ENCODE measurements around the gene GPR137.

DNA sequence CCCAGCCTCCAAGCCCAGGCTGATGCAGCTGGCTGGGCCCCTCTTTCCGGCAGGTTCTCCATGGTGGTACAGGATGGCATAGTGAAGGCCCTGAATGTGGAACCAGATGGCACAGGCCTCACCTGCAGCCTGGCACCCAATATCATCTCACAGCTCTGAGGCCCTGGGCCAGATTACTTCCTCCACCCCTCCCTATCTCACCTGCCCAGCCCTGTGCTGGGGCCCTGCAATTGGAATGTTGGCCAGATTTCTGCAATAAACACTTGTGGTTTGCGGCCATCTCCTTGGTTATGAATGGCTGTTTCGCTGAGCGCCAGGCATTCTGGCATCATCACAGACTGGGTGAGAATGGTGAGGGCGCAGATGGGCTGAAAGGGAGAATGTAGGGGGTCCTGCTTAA is 35.9 kb downstream of the GPR137 start:
- no peak for TF ChIP-seq NFE2L1 (CRISPR knock-in tag; IDR thresholded peaks at IDR 0.05)
- no peak for TF ChIP-seq CTCF (IDR thresholded peaks at IDR 0.05)
- TF ChIP-seq, protein P1, sequence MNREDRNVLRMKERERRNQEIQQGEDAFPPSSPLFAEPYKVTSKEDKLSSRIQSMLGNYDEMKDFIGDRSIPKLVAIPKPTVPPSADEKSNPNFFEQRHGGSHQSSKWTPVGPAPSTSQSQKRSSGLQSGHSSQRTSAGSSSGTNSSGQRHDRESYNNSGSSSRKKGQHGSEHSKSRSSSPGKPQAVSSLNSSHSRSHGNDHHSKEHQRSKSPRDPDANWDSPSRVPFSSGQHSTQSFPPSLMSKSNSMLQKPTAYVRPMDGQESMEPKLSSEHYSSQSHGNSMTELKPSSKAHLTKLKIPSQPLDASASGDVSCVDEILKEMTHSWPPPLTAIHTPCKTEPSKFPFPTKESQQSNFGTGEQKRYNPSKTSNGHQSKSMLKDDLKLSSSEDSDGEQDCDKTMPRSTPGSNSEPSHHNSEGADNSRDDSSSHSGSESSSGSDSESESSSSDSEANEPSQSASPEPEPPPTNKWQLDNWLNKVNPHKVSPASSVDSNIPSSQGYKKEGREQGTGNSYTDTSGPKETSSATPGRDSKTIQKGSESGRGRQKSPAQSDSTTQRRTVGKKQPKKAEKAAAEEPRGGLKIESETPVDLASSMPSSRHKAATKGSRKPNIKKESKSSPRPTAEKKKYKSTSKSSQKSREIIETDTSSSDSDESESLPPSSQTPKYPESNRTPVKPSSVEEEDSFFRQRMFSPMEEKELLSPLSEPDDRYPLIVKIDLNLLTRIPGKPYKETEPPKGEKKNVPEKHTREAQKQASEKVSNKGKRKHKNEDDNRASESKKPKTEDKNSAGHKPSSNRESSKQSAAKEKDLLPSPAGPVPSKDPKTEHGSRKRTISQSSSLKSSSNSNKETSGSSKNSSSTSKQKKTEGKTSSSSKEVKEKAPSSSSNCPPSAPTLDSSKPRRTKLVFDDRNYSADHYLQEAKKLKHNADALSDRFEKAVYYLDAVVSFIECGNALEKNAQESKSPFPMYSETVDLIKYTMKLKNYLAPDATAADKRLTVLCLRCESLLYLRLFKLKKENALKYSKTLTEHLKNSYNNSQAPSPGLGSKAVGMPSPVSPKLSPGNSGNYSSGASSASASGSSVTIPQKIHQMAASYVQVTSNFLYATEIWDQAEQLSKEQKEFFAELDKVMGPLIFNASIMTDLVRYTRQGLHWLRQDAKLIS (CRISPR knock-in tag; IDR thresholded peaks at IDR 0.05; ENCODE audit: borderline replicate concordance), result no peak
- TF ChIP-seq ETV6 (CRISPR knock-in tag; IDR thresholded peaks at IDR 0.05), result no peak
- no peak for TF ChIP-seq E2F5 (CRISPR knock-in tag; IDR thresholded peaks at IDR 0.05)
- no peak for TF ChIP-seq ATF3 (CRISPR knock-in tag; conservative IDR thresholded peaks at IDR 0.05)
- TF ChIP-seq, protein P2, sequence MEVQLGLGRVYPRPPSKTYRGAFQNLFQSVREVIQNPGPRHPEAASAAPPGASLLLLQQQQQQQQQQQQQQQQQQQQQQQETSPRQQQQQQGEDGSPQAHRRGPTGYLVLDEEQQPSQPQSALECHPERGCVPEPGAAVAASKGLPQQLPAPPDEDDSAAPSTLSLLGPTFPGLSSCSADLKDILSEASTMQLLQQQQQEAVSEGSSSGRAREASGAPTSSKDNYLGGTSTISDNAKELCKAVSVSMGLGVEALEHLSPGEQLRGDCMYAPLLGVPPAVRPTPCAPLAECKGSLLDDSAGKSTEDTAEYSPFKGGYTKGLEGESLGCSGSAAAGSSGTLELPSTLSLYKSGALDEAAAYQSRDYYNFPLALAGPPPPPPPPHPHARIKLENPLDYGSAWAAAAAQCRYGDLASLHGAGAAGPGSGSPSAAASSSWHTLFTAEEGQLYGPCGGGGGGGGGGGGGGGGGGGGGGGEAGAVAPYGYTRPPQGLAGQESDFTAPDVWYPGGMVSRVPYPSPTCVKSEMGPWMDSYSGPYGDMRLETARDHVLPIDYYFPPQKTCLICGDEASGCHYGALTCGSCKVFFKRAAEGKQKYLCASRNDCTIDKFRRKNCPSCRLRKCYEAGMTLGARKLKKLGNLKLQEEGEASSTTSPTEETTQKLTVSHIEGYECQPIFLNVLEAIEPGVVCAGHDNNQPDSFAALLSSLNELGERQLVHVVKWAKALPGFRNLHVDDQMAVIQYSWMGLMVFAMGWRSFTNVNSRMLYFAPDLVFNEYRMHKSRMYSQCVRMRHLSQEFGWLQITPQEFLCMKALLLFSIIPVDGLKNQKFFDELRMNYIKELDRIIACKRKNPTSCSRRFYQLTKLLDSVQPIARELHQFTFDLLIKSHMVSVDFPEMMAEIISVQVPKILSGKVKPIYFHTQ (CRISPR knock-in tag; IDR thresholded peaks at IDR 0.05), result no peak
- TF ChIP-seq USF1 (CRISPR knock-in tag; IDR thresholded peaks at IDR 0.05), result no peak
- no peak for TF ChIP-seq GTF2I (CRISPR knock-in tag; conservative IDR thresholded peaks at IDR 0.05)
- no peak for TF ChIP-seq CREB1 (CRISPR knock-in tag; IDR thresholded peaks at IDR 0.05)
